ENCODE data around the gene PRPF19. TPM values are rescaled to one million over a fixed set of nuclear protein-coding genes. Genes with fewer than 3 reads are reported as not detected.

The PRPF19 gene
- total and polyA plus RNA-seq, 9 of the 15 experiments (the other 6 are each of a cell fraction or from before 2014, with no cell fraction given), result 9.4 to 212 (median 73.2) TPM

- no peak for TF ChIP-seq IFI16 (CRISPR knock-in tag; IDR thresholded peaks at IDR 0.05)
- TF ChIP-seq HDAC6 (IDR thresholded peaks at IDR 0.05; ENCODE audit: low read depth, low read length), result no peak
- no peak for TF ChIP-seq STAT6 (CRISPR knock-in tag; IDR thresholded peaks at IDR 0.05)
- TF ChIP-seq ELF1 (tag; IDR thresholded peaks at IDR 0.05), result no peak
- no peak for TF ChIP-seq LCOR (CRISPR knock-in tag; IDR thresholded peaks at IDR 0.05)
- no peak for TF ChIP-seq ZNF274 (IDR thresholded peaks at IDR 0.05; ENCODE audit: borderline replicate concordance, low read depth, low read length)
- TF ChIP-seq, protein P1, sequence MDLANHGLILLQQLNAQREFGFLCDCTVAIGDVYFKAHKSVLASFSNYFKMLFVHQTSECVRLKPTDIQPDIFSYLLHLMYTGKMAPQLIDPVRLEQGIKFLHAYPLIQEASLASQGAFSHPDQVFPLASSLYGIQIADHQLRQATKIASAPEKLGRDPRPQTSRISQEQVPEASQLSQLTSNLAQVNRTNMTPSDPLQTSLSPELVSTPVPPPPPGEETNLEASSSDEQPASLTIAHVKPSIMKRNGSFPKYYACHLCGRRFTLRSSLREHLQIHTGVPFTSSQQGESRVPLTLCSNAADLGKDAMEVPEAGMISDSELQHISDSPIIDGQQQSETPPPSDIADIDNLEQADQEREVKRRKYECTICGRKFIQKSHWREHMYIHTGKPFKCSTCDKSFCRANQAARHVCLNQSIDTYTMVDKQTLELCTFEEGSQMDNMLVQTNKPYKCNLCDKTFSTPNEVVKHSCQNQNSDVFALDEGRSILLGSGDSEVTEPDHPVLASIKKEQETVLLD (IDR thresholded peaks at IDR 0.05), result no peak
- no peak for TF ChIP-seq MECOM (CRISPR knock-in tag; IDR thresholded peaks at IDR 0.05)
- TF ChIP-seq CREBBP (IDR thresholded peaks at IDR 0.05; ENCODE audit: low read depth, low read length), result no peak
- TF ChIP-seq, protein P2, sequence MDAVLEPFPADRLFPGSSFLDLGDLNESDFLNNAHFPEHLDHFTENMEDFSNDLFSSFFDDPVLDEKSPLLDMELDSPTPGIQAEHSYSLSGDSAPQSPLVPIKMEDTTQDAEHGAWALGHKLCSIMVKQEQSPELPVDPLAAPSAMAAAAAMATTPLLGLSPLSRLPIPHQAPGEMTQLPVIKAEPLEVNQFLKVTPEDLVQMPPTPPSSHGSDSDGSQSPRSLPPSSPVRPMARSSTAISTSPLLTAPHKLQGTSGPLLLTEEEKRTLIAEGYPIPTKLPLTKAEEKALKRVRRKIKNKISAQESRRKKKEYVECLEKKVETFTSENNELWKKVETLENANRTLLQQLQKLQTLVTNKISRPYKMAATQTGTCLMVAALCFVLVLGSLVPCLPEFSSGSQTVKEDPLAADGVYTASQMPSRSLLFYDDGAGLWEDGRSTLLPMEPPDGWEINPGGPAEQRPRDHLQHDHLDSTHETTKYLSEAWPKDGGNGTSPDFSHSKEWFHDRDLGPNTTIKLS (IDR thresholded peaks at IDR 0.05; ENCODE audit: borderline replicate concordance, low read depth), result no peak
- no peak for TF ChIP-seq SREBF2 (CRISPR knock-in tag; IDR thresholded peaks at IDR 0.05)
- no peak for TF ChIP-seq SOX6 (IDR thresholded peaks at IDR 0.05)
- no peak for TF ChIP-seq KDM4B (IDR thresholded peaks at IDR 0.05; ENCODE audit: borderline replicate concordance in 2 of 2, low read depth in 1 of 2)
- TF ChIP-seq ZBTB40 (IDR thresholded peaks at IDR 0.05), result no peak
- TF ChIP-seq ZBTB40 (CRISPR knock-in tag; IDR thresholded peaks at IDR 0.05), result no peak
Observed at GRCh38 chr11:60848714-60849151, 57.7 kb downstream of the PRPF19 start (continued).
